Activated T-cell treated with anti-CD3 and anti-CD28 coated beads, Interleukin-2, amount 50 U/mL, for 4 hours (primary cell): ENCODE results near the gene RHBDD1. TPM values are rescaled to one million over a fixed set of nuclear protein-coding genes. Genes with fewer than 3 reads are reported as not detected.

Experiments used
- ATAC-seq, 2 donors: fragments of 200-7000 bp; cut with Tn5 transposase; one replicate each; pipeline ENCODE4 v1.10.0; 2021
- DNase-seq: peaks from one replicate; pipeline ENCODE4 v3.0.0-alpha.2; 2020
- H3K27me3 Mint-ChIP-seq: one replicate; pipeline ENCODE4 v1.8.0; 2021; ENCODE audit warnings: low read depth, mixed read lengths
- H3K36me3 Mint-ChIP-seq: one replicate; pipeline ENCODE4 v1.8.0; 2022; ENCODE audit warnings: mixed read lengths; ENCODE audit not compliant: insufficient read depth
- H3K4me1 Mint-ChIP-seq: one replicate; pipeline ENCODE4 v1.8.0; 2021; ENCODE audit warnings: low read depth, mixed read lengths
- H3K4me3 Mint-ChIP-seq: one replicate; pipeline ENCODE4 v1.8.0; 2021; ENCODE audit warnings: mild to moderate bottlenecking, moderate library complexity, mixed read lengths
- H3K9me3 Mint-ChIP-seq: one replicate; pipeline ENCODE4 v1.8.0; 2021; ENCODE audit warnings: mixed read lengths
- total RNA-seq, 3 donors: library from RNA; stranded (reverse); gene quantifications; one replicate each; pipeline ENCODE4 v1.2.1, GENCODE V29; 2021

Gene RHBDD1
- total RNA-seq, 3 donors from 2014 or later, result 37.9 to 40.0 (median 38.7) TPM

- Mint-ChIP-seq H3K9me3 (no peaks in the 10 kb centered on the region), H3K4me3 (no peak overlapping the region), H3K36me3 (peaks cover 53% of the 10 kb centered on the region), H3K27me3 (no peaks in the 10 kb centered on the region), H3K4me1 (peaks cover 39% of the 10 kb centered on the region)
- ATAC-seq (no peak), DNase-seq (no peak)
Observed at GRCh38 chr2:226875438-226876225, 39.8 kb downstream of the RHBDD1 start.

- Mint-ChIP-seq H3K4me1 (peaks cover 37% of the 10 kb centered on the region), H3K27me3 (no peaks in the 10 kb centered on the region), H3K4me3 (no peak overlapping the region), H3K36me3 (peaks cover 61% of the 10 kb centered on the region), H3K9me3 (peaks cover 2% of the 10 kb centered on the region)
- no peak for DNase-seq
- no peak for ATAC-seq
Observed at GRCh38 chr2:226877491-226877890, 41.6 kb downstream of the RHBDD1 start.

GRCh38 chr2:226881287-226881686 is 45.4 kb downstream of the RHBDD1 start:
- Mint-ChIP-seq H3K4me1 (peaks cover 8% of the 10 kb centered on the region), H3K9me3 (peaks cover 4% of the 10 kb centered on the region), H3K36me3 (peaks cover 49% of the 10 kb centered on the region), H3K27me3 (no peaks in the 10 kb centered on the region), H3K4me3 (no peak overlapping the region)
- no peak for DNase-seq
- ATAC-seq, result no peak

- Mint-ChIP-seq H3K9me3 (peaks cover 4% of the 10 kb centered on the region), H3K36me3 (peaks cover 44% of the 10 kb centered on the region), H3K4me3 (no peak overlapping the region), H3K4me1 (peaks cover 8% of the 10 kb centered on the region), H3K27me3 (no peaks in the 10 kb centered on the region)
- DNase-seq (no peak), ATAC-seq (no peak)
Observed at GRCh38 chr2:226882606-226883005, 46.8 kb downstream of the RHBDD1 start.

GRCh38 chr2:226883296-226883795 is 47.5 kb downstream of the RHBDD1 start:
- Mint-ChIP-seq H3K4me1 (peaks cover 8% of the 10 kb centered on the region), H3K36me3 (peaks cover 40% of the 10 kb centered on the region), H3K9me3 (peaks cover 4% of the 10 kb centered on the region), H3K27me3 (no peaks in the 10 kb centered on the region), H3K4me3 (no peak overlapping the region)
- DNase-seq, result no peak
- no peak for ATAC-seq

- Mint-ChIP-seq H3K36me3 (peaks cover 36% of the 10 kb centered on the region), H3K4me1 (peaks cover 8% of the 10 kb centered on the region), H3K9me3 (peaks cover 4% of the 10 kb centered on the region), H3K4me3 (no peak overlapping the region), H3K27me3 (no peaks in the 10 kb centered on the region)
- ATAC-seq (no peak), DNase-seq (no peak)
Observed at GRCh38 chr2:226884166-226884565, 48.3 kb downstream of the RHBDD1 start.

GRCh38 chr2:226885769-226886435 is 50.0 kb downstream of the RHBDD1 start:
- no peaks in the 10 kb centered on the region for H3K4me1 Mint-ChIP-seq
- peaks cover 26% of the 10 kb centered on the region for H3K36me3 Mint-ChIP-seq
- H3K4me3 Mint-ChIP-seq, result no peak overlapping the region
- DNase-seq, result no peak
- no peaks in the 10 kb centered on the region for H3K27me3 Mint-ChIP-seq
- H3K9me3 Mint-ChIP-seq, result peaks cover 4% of the 10 kb centered on the region
- no peak for ATAC-seq

GRCh38 chr2:226887940-226888339 is 52.1 kb downstream of the RHBDD1 start:
- DNase-seq, result no peak
- ATAC-seq, result no peak
- no peak overlapping the region for H3K4me3 Mint-ChIP-seq
- no peaks in the 10 kb centered on the region for H3K27me3 Mint-ChIP-seq
- H3K4me1 Mint-ChIP-seq, result no peaks in the 10 kb centered on the region
- no peaks in the 10 kb centered on the region for H3K9me3 Mint-ChIP-seq
- H3K36me3 Mint-ChIP-seq, result peaks cover 20% of the 10 kb centered on the region

- H3K9me3 Mint-ChIP-seq, result no peaks in the 10 kb centered on the region
- H3K4me3 Mint-ChIP-seq, result no peak overlapping the region
- no peaks in the 10 kb centered on the region for H3K27me3 Mint-ChIP-seq
- no peak for DNase-seq
- no peaks in the 10 kb centered on the region for H3K4me1 Mint-ChIP-seq
- peaks cover 22% of the 10 kb centered on the region for H3K36me3 Mint-ChIP-seq
- ATAC-seq, result no peak
Observed at GRCh38 chr2:226888378-226888965, 52.6 kb downstream of the RHBDD1 start.

- H3K9me3 Mint-ChIP-seq, result no peaks in the 10 kb centered on the region
- no peaks in the 10 kb centered on the region for H3K27me3 Mint-ChIP-seq
- H3K4me1 Mint-ChIP-seq, result no peaks in the 10 kb centered on the region
- DNase-seq (no peak), ATAC-seq (no peak)
- H3K36me3 Mint-ChIP-seq, result peaks cover 24% of the 10 kb centered on the region
- H3K4me3 Mint-ChIP-seq, result no peak overlapping the region
Observed at GRCh38 chr2:226888971-226889370, 53.1 kb downstream of the RHBDD1 start.

- Mint-ChIP-seq H3K4me3 (no peak overlapping the region), H3K27me3 (no peaks in the 10 kb centered on the region), H3K4me1 (no peaks in the 10 kb centered on the region), H3K36me3 (peaks cover 33% of the 10 kb centered on the region), H3K9me3 (no peaks in the 10 kb centered on the region)
- no peak for DNase-seq
- ATAC-seq, result no peak
Observed at GRCh38 chr2:226890286-226890685, 54.4 kb downstream of the RHBDD1 start.

- peaks cover 38% of the 10 kb centered on the region for H3K36me3 Mint-ChIP-seq
- ATAC-seq, result no peak
- H3K27me3 Mint-ChIP-seq, result no peaks in the 10 kb centered on the region
- H3K4me3 Mint-ChIP-seq, result no peak overlapping the region
- no peaks in the 10 kb centered on the region for H3K4me1 Mint-ChIP-seq
- DNase-seq, result no peak
- H3K9me3 Mint-ChIP-seq, result no peaks in the 10 kb centered on the region
Observed at GRCh38 chr2:226891780-226892590, 56.1 kb downstream of the RHBDD1 start.

GRCh38 chr2:226892729-226893128 is 56.9 kb downstream of the RHBDD1 start:
- ATAC-seq (no peak), DNase-seq (no peak)
- Mint-ChIP-seq H3K4me3 (no peak overlapping the region), H3K4me1 (no peaks in the 10 kb centered on the region), H3K27me3 (no peaks in the 10 kb centered on the region), H3K36me3 (peaks cover 43% of the 10 kb centered on the region), H3K9me3 (no peaks in the 10 kb centered on the region)

- Mint-ChIP-seq H3K36me3 (peaks cover 43% of the 10 kb centered on the region), H3K27me3 (no peaks in the 10 kb centered on the region)
Observed at GRCh38 chr2:226893216-226893615, 57.4 kb downstream of the RHBDD1 start.

More at GRCh38 chr2:226893216-226893615, 57.4 kb downstream of the RHBDD1 start:
- Mint-ChIP-seq H3K4me3 (no peak overlapping the region), H3K4me1 (no peaks in the 10 kb centered on the region), H3K9me3 (no peaks in the 10 kb centered on the region)
- DNase-seq, result no peak
- no peak for ATAC-seq
